Stimulated activated CD8-positive, alpha-beta memory T cell treated with anti-CD3 and anti-CD28 coated beads, Interleukin-7, amount 100 ng/mL, for 24 hours (primary cell): ENCODE measurements around the gene KRTAP4-11.
"Not testable (repeated sequence)": the region's sequence is repeated elsewhere in the genome, so short reads cannot be mapped to it uniquely, and the experiment has no call there.

ENCODE experiments used
- DNase-seq: peaks from one replicate; pipeline ENCODE4 v3.0.0-alpha.2; 2020; ENCODE audit warnings: low read depth

KRTAP4-11 gene

GRCh38 chr17:41117846-41118386, at the start of gene KRTAP4-11:
Gene KRTAP4-11 (minus strand): TSS chr17:41118373. CDS start chr17:41118315, 58 bp downstream.
- not testable (repeated sequence) for DNase-seq

- DNase-seq, result no peak
Measured at GRCh38 chr17:41167561-41167960, 49.4 kb upstream of the KRTAP4-11 start.

DNA sequence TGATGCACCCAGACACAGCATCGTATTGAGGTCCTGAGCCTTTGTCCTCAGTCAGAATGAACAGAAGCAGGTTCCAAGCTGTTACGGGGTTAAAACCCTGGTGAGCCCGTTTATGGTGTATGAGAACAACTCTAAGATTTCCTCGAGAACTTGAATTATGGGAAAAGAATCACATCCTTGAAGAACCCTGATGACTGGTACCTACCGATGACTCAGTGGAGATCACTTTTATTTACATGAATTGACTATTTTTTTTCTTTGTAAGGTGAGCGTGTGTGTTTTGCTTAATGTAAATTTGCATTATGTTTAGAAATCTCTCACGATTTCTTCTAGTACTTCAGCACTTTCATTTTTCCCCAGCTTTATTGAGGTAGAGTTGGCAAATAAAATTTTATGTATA, 45.7 kb upstream of the KRTAP4-11 start:
- DNase-seq, result no peak

GRCh38 chr17:41160648-41161047, 42.5 kb upstream of the KRTAP4-11 start, which contains the start of gene KRTAP4-4:
Gene KRTAP4-4 (minus strand): TSS chr17:41160748. CDS start chr17:41160691, 57 bp downstream.
- DNase-seq, result no peak

DNA sequence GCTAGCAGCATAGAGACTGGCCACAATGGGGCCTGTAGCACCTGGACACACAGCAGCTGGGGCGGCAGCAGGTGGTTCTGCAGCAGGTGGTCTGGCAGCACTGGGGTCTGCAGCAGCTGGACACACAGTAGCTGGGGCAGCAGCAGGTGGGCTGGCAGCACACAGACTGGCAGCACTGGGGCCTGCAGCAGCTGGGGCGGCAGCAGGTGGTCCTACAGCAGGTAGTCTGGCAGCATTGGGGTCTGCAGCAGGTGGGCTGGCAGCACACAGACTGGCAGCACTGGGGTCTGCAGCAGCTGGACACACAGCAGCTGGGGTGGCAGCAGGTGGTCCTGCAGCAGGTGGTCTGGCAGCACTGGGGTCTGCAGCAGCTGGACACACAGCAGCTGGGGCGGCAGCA, 42.0 kb upstream of the KRTAP4-11 start:
- DNase-seq, result not testable (repeated sequence)

- no peak for DNase-seq
Measured at GRCh38 chr17:41153856-41154255, 35.7 kb upstream of the KRTAP4-11 start.

GRCh38 chr17:41151525-41151924, 33.4 kb upstream of the KRTAP4-11 start:
- no peak for DNase-seq

DNA sequence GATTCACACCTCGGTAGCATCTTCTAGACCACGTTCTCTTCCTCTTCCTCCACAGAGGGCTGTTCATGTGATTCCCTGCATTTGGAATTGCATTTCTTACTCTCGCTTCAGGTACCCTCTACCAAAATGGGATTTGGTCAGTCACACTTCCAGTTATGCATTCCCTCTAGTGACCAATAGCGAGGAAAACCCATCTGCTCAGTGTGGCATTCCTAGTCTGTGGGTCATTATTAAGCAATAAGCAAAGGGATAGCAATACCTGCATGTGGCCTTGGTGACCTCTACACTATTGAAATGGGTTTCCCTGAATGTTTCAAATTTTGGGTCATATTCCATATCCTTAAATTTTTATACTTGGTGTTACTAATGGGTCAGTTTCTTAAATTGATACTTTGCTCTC, 31.9 kb upstream of the KRTAP4-11 start:
- DNase-seq, result no peak

- DNase-seq, result no peak
Measured at GRCh38 chr17:41149652-41149985, 31.4 kb upstream of the KRTAP4-11 start, which contains the start of gene KRTAP4-5. Gene KRTAP4-5 (minus strand): TSS chr17:41149825. CDS start chr17:41149767, 58 bp downstream.

DNA sequence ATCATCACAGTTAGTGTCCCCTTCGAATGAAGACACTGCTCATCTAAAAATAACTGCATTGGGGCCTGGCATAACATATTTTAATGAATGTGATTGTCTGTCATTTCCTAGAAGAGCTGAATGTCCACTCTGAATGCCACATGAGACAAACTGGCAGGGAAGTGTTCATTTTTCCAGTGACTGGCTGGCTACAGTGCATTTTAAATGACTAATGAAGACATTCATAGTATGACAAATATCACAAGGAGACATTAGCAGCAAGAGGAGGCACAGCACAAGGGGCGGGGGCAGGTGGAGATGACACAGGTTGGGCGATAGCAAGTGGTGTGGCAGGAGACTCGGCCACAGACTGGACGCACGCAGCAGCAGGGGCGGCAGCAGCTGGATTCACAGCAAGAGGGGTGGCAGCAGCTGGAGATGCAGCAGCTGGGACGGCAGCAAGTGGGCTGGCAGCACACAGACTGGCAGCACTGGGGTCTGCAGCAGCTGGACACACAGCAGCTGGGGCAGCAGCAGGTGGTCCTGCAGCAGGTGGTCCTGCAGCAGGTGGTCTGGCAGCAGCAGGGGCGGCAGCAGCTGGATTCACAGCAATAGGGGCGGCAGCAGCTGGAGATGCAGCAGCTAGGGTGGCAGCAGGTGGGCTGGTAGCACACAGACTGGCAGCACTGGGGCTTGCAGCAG, 30.9 kb upstream of the KRTAP4-11 start:
- DNase-seq, result not testable (repeated sequence)

GRCh38 chr17:41147531-41148204, 29.5 kb upstream of the KRTAP4-11 start:
- DNase-seq, result no peak

DNA sequence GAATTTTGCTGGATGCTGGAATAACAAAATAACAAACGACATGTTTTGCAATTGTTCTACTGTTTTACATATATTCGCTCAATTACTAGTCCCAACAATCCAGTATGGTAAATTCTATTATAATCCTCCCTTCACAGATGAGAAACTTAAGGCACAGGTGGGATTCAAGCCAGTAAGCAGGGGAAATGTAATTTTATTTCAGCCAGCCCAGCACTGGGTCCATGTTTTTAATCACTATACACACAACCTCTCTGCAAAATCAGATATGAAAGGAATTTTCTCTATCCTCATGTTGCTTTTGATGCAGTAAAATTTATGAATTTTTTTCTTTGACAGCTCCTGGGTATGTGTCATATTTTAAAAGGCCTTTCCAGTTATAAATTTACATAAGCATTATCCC, 27.1 kb upstream of the KRTAP4-11 start:
- no peak for DNase-seq

DNA sequence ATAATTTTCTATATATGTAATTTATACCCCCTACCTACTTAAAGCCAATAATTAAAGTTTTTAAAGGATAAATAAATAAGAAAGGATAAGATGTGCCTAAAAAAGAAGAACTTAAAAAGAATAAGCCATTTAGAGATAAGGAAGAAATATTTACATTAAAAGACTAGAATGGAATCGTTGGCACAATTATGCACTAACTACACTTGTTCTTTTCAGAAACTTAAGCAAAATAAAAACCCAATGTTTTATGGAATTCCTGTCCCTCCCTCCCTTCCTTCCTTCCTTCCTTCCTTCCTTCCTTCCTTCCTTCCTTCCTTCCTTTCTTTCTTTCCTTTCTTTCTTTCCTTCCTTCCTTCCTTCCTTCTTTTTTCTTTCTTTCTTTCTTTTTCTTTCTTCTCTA, 26.7 kb upstream of the KRTAP4-11 start:
- DNase-seq, result no peak

- DNase-seq, result no peak
Measured at GRCh38 chr17:41141361-41141760, 23.2 kb upstream of the KRTAP4-11 start.

DNA sequence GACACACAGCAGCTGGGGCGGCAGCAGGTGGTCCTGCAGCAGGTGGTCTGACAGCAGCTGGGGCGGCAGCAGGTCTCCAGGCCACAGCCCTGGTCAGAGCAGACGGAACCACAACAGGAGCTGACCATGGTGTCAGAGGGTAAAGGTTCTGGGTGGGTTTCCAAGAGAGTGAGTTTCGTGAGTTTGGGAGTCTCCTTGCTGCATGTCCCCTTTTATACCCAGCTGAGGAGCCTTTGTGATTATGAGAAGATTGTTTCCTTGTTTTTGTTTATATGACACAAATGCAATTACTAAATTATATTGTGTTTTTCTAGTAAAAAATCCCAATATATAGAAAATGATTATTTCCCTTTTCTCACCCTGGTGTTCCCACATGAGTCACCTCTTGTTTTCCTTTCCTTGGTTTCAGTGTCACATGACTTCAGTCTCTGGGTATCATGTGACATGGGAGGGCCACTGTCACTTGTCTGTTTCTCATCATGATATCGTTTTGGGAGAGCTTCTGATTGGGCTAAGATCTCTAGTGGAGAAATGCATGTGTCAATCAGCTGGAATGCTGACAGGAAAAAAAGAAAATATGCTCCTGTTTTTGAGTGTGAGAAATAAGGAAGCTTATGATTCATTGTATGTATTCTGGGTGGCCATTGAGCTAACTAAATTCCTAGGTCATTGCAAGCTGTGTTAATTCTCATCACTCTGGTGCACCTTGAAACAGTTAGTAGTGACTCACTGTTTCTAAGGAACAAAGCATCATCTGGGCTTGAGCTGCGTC, 22.4 kb upstream of the KRTAP4-11 start, which contains the start of gene KRTAP4-6:
Gene KRTAP4-6, minus strand, starts transcription at position 185 of the 772 bp plus-strand sequence. Its CDS starts 57 bp downstream, at position 128.
- DNase-seq, result no peak

DNA sequence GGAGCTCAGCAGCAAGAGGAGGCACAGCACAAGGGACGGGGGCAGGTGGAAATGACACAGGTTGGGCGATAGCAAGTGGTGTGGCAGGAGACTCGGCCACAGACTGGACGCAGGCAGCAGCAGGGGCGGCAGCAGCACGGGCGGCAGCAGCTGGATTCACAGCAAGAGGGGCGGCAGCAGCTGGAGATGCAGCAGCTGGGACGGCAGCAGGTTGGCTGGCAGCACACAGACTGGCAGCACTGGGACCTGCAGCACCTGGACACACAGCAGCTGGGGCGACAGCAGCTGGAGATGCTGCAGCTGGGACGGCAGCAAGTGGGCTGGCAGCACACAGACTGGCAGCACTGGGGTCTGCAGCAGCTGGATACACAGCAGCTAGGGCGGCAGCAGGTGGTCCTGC, 21.7 kb upstream of the KRTAP4-11 start:
- DNase-seq, result not testable (repeated sequence)

GRCh38 chr17:41133880-41134735, 15.9 kb upstream of the KRTAP4-11 start:
- DNase-seq, result no peak

DNA sequence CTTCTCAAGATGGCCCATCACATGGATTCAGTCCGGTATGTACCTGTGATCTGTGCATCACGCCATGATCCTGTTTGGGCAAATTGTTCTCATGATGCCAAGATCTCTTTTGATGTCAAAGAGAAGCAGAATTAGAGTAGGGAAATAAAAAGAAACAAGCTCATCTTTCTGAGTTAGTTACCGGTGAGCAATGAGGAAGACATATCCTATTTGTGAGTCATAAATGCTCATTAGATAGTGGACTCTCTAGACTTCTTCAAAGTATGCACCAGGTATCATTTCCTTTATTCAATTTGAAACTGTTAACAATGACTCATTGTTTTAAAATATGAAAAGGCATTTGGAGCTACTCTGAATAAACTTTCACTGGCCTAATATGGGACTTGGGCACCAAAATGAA, 13.8 kb upstream of the KRTAP4-11 start:
- DNase-seq, result no peak

GRCh38 chr17:41127371-41127770, 9.2 kb upstream of the KRTAP4-11 start:
- DNase-seq, result no peak

- no peak for DNase-seq
Measured at GRCh38 chr17:41126412-41126811, 8.2 kb upstream of the KRTAP4-11 start.

DNA sequence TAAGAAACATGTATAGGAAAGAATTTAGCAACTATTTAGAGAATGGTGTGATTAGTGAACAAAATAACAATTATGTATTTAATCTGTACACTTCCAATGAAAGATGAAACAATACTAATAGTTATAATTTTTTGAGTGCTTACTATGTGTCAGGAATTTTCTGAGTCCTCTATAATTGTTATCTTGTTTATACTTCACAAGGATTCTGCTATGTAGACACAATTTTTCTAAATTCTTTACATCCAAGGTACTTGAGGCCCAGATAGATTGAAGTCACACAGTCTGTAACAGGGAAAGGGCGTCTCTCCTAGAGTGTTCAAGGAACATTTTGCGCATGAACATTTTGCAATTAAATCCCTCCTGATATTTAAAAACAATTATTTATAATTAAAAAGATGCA, 6.9 kb upstream of the KRTAP4-11 start:
- DNase-seq, result no peak
